HUES48 (cell line): ENCODE measurements around the gene SHPK.
"Not testable (repeated sequence)": the region's sequence is repeated elsewhere in the genome, so short reads cannot be mapped to it uniquely, and the experiment has no call there.

ENCODE experiments used
- H3K27ac ChIP-seq: one replicate; pipeline ENCODE4 v1.7.0; 2013; ENCODE audit warnings: low read depth, low read length, inconsistent platforms
- H3K27me3 ChIP-seq: 2 replicates; pipeline ENCODE4 v1.6.1; 2013; ENCODE audit warnings: mild to moderate bottlenecking, low read length; ENCODE audit not compliant: control insufficient read depth, insufficient read depth
- H3K36me3 ChIP-seq: 2 replicates; pipeline ENCODE4 v1.6.1; 2013; ENCODE audit warnings: low read length; ENCODE audit not compliant: control insufficient read depth, insufficient read depth
- H3K4me1 ChIP-seq: 2 replicates; pipeline ENCODE4 v1.6.1; 2013; ENCODE audit warnings: mild to moderate bottlenecking, low read length; ENCODE audit not compliant: control insufficient read depth, insufficient read depth
- H3K4me3 ChIP-seq: 2 replicates; pipeline ENCODE4 v1.5.1; 2013; ENCODE audit warnings: mild to moderate bottlenecking, low read depth, low read length
- H3K9ac ChIP-seq: 2 replicates; pipeline ENCODE4 v1.6.1; 2013; ENCODE audit warnings: mild to moderate bottlenecking, low read depth, low read length, moderate library complexity
- H3K9me3 ChIP-seq: 2 replicates; pipeline ENCODE4 v1.6.1; 2013; ENCODE audit warnings: low read length; ENCODE audit not compliant: control insufficient read depth, insufficient read depth

SHPK gene

GRCh38 chr17:3582915-3583314 lies 53.1 kb downstream of the SHPK start:
- Histone ChIP-seq H3K27ac (no peak overlapping the region), H3K36me3 (peaks cover 18% of the 10 kb centered on the region; the same call in 1 of the 2 replicates), H3K9ac (no peak overlapping the region), H3K9me3 (no peaks in the 10 kb centered on the region), H3K4me3 (no peak overlapping the region), H3K27me3 (no peaks in the 10 kb centered on the region), H3K4me1 (no peaks in the 10 kb centered on the region)

GRCh38 chr17:3578667-3579066 lies 57.4 kb downstream of the SHPK start:
- H3K27ac ChIP-seq, H3K9ac ChIP-seq, H3K27me3 ChIP-seq, H3K9me3 ChIP-seq, H3K4me1 ChIP-seq, H3K4me3 ChIP-seq: not testable (repeated sequence)
- H3K36me3 ChIP-seq: peaks cover 19% of the 10 kb centered on the region

- no peaks in the 10 kb centered on the region for H3K27me3 ChIP-seq
- H3K9me3 ChIP-seq: no peaks in the 10 kb centered on the region
- H3K4me1 ChIP-seq: no peaks in the 10 kb centered on the region
- H3K4me3 ChIP-seq: no peak overlapping the region
- H3K36me3 ChIP-seq: peaks cover 23% of the 10 kb centered on the region
- H3K9ac ChIP-seq: no peak overlapping the region
- no peak overlapping the region for H3K27ac ChIP-seq
Measured at GRCh38 chr17:3576970-3577369, 59.1 kb downstream of the SHPK start.

- H3K9me3 ChIP-seq: no peaks in the 10 kb centered on the region
- no peak overlapping the region for H3K4me3 ChIP-seq
- H3K4me1 ChIP-seq: no peaks in the 10 kb centered on the region
- H3K36me3 ChIP-seq: peaks cover 33% of the 10 kb centered on the region
- no peak overlapping the region for H3K27ac ChIP-seq
- H3K9ac ChIP-seq: no peak overlapping the region
- H3K27me3 ChIP-seq: no peaks in the 10 kb centered on the region
Measured at GRCh38 chr17:3575511-3575910, 60.5 kb downstream of the SHPK start.

- Histone ChIP-seq H3K36me3 (peaks cover 30% of the 10 kb centered on the region), H3K9me3 (no peaks in the 10 kb centered on the region), H3K4me1 (no peaks in the 10 kb centered on the region), H3K27ac (no peak overlapping the region), H3K9ac (no peak overlapping the region), H3K27me3 (no peaks in the 10 kb centered on the region), H3K4me3 (no peak overlapping the region)
Measured at GRCh38 chr17:3574231-3574630, 61.8 kb downstream of the SHPK start.

GRCh38 chr17:3573246-3574100 lies 62.6 kb downstream of the SHPK start:
- no peaks in the 10 kb centered on the region for H3K4me1 ChIP-seq
- H3K27ac ChIP-seq: no peak overlapping the region
- H3K9me3 ChIP-seq: no peaks in the 10 kb centered on the region
- peaks cover 30% of the 10 kb centered on the region for H3K36me3 ChIP-seq
- H3K27me3 ChIP-seq: no peaks in the 10 kb centered on the region
- H3K4me3 ChIP-seq: no peak overlapping the region
- no peak overlapping the region for H3K9ac ChIP-seq

- no peaks in the 10 kb centered on the region for H3K9me3 ChIP-seq
- no peak overlapping the region for H3K4me3 ChIP-seq
- H3K4me1 ChIP-seq: no peaks in the 10 kb centered on the region
- peaks cover 25% of the 10 kb centered on the region; the same call in 1 of the 2 replicates for H3K36me3 ChIP-seq
- H3K27me3 ChIP-seq: no peaks in the 10 kb centered on the region
- no peak overlapping the region for H3K27ac ChIP-seq
- H3K9ac ChIP-seq: no peak overlapping the region
Measured at GRCh38 chr17:3572231-3572630, 63.8 kb downstream of the SHPK start.

- Histone ChIP-seq H3K27me3 (no peaks in the 10 kb centered on the region), H3K4me3 (no peak overlapping the region), H3K36me3 (peaks cover 24% of the 10 kb centered on the region), H3K9me3 (no peaks in the 10 kb centered on the region), H3K4me1 (no peaks in the 10 kb centered on the region), H3K9ac (no peak overlapping the region), H3K27ac (no peak overlapping the region)
Measured at GRCh38 chr17:3571043-3571900, 64.8 kb downstream of the SHPK start.

- no peaks in the 10 kb centered on the region for H3K9me3 ChIP-seq
- H3K27me3 ChIP-seq: no peaks in the 10 kb centered on the region
- H3K36me3 ChIP-seq: peaks cover 29% of the 10 kb centered on the region
- H3K9ac ChIP-seq: no peak overlapping the region
- no peak overlapping the region for H3K27ac ChIP-seq
- H3K4me3 ChIP-seq: no peak overlapping the region
- H3K4me1 ChIP-seq: no peaks in the 10 kb centered on the region
Measured at GRCh38 chr17:3569534-3570137, 66.4 kb downstream of the SHPK start.

- Histone ChIP-seq H3K4me3 (no peak overlapping the region), H3K4me1 (no peaks in the 10 kb centered on the region), H3K27me3 (no peaks in the 10 kb centered on the region), H3K9me3 (no peaks in the 10 kb centered on the region), H3K36me3 (peaks cover 17% of the 10 kb centered on the region), H3K27ac (no peak overlapping the region), H3K9ac (no peak overlapping the region)
Measured at GRCh38 chr17:3566551-3566950, 69.5 kb downstream of the SHPK start.

GRCh38 chr17:3565143-3565542 lies 70.9 kb downstream of the SHPK start:
- Histone ChIP-seq H3K36me3 (peaks cover 9% of the 10 kb centered on the region), H3K27ac (no peak overlapping the region)

More at GRCh38 chr17:3565143-3565542, 70.9 kb downstream of the SHPK start:
- Histone ChIP-seq H3K4me1 (no peaks in the 10 kb centered on the region), H3K9me3 (no peaks in the 10 kb centered on the region), H3K27me3 (no peaks in the 10 kb centered on the region), H3K9ac (no peak overlapping the region), H3K4me3 (no peak overlapping the region)
